ENCODE data around the gene TRPM4. TPM values are rescaled to one million over a fixed set of nuclear protein-coding genes. Genes with fewer than 3 reads are reported as not detected.
"Not testable (repeated sequence)": the region's sequence is repeated elsewhere in the genome, so short reads cannot be mapped to it uniquely, and the experiment has no call there.

Gene TRPM4
- total and polyA plus RNA-seq, 10 donors: 3.3 to 28.7 (median 11.9) TPM

GRCh38 chr19:49141352-49141751 lies 16.2 kb upstream of the TRPM4 start:
- 70 to 84% (median 75%) methylated on average over 6 of the region's 6 CpGs for WGBS, 5 donors
- no peaks in the 10 kb centered on the region for H3K9me3 ChIP-seq
- H3K4me1 ChIP-seq: peaks cover 0 to 35% (median 17%) of the 10 kb centered on the region in 6 donors
- H3K27me3 ChIP-seq (replicated peaks in 1 of 7): peaks cover 0 to 54% (median 17%) of the 10 kb centered on the region in 7 donors
- TF ChIP-seq POLR2AphosphoS5 (IDR thresholded peaks at IDR 0.05) (no peak), CTCF (IDR thresholded peaks at IDR 0.05 in 8 of 11, conservative IDR thresholded peaks at IDR 0.05 in 3 of 11) (no peak)
- no peak for DNase-seq
- no peak overlapping the region for H3K4me3 ChIP-seq
- intact Hi-C loops (cut with DNase I; ENCODE audit: low total_unique reads): loop anchor here (10.0 kb wide), 1 partner anchor 47 kb away; no protein-coding TSS in a partner anchor
- H3K27ac ChIP-seq: no peak overlapping the region
- no peaks in the 10 kb centered on the region for H3K36me3 ChIP-seq

- no peak overlapping the region for H3K27ac ChIP-seq
- DNase-seq: peak; percentile 88
- no peaks in the 10 kb centered on the region for H3K9me3 ChIP-seq
- intact Hi-C loops (cut with DNase I; ENCODE audit: low total_unique reads): loop anchor here (10.0 kb wide), 1 partner anchor 48 kb away; no protein-coding TSS in a partner anchor
- 4 to 7% (median 5%) methylated on average over 21 of the region's 21 CpGs for WGBS, 5 donors
- H3K36me3 ChIP-seq: no peaks in the 10 kb centered on the region
- peaks cover 0 to 28% (median 18%) of the 10 kb centered on the region in 6 donors for H3K4me1 ChIP-seq
- H3K4me3 ChIP-seq: peak overlapping the region in 7 of 8 donors; percentile 16 to 63 (median 22)
- H3K27me3 ChIP-seq (replicated peaks in 1 of 7): peaks cover 0 to 60% (median 17%) of the 10 kb centered on the region in 7 donors
- TF ChIP-seq POLR2AphosphoS5 (IDR thresholded peaks at IDR 0.05) (peak in 2 of 3 donors; percentile 53 to 56), CTCF (IDR thresholded peaks at IDR 0.05 in 8 of 11, conservative IDR thresholded peaks at IDR 0.05 in 3 of 11) (no peak), POLR2A (IDR thresholded peaks at IDR 0.05) (no peak)
These were observed 14.7 kb upstream of the TRPM4 start for GRCh38 chr19:49142866-49143335.

- Histone ChIP-seq H3K36me3 (no peaks in the 10 kb centered on the region), H3K4me1 (peaks cover 16 to 56% (median 44%) of the 10 kb centered on the region in 6 donors), H3K9me3 (no peaks in the 10 kb centered on the region), H3K4me3 (peak overlapping the region in 2 of 8 donors; percentile 8 to 49), H3K27me3 (replicated peaks in 1 of 7) (peaks cover 0 to 89% (median 34%) of the 10 kb centered on the region in 7 donors), H3K27ac (no peak overlapping the region)
- WGBS, 5 donors: 8 to 14% (median 8%) methylated on average over 20 to 30 of the region's 30 CpGs
- peak; percentile 93 for DNase-seq
- intact Hi-C loops (cut with DNase I; ENCODE audit: low total_unique reads): loop anchor here (10.0 kb wide), 1 partner anchor 51 kb away; no protein-coding TSS in a partner anchor
- TF ChIP-seq POLR2A (IDR thresholded peaks at IDR 0.05) (no peak), POLR2AphosphoS5 (IDR thresholded peaks at IDR 0.05) (peak in 2 of 3 donors; percentile 21 to 32), CTCF (IDR thresholded peaks at IDR 0.05 in 8 of 11, conservative IDR thresholded peaks at IDR 0.05 in 3 of 11) (peak; percentile 67 to 94 (median 85))
These were observed 11.8 kb upstream of the TRPM4 start for GRCh38 chr19:49145573-49146407.

- not testable (repeated sequence) for H3K9me3 ChIP-seq, H3K36me3 ChIP-seq, H3K27ac ChIP-seq, DNase-seq
- H3K4me3 ChIP-seq: peak overlapping the region in 1 of 8 donors; percentile 49
- peaks cover 16 to 62% (median 50%) of the 10 kb centered on the region in 6 donors for H3K4me1 ChIP-seq
- H3K27me3 ChIP-seq (replicated peaks in 1 of 7): peaks cover 0 to 95% (median 34%) of the 10 kb centered on the region in 7 donors
- 45 to 58% (median 53%) methylated on average over 4 to 7 of the region's 7 CpGs for WGBS, 5 donors
- intact Hi-C loops (cut with DNase I; ENCODE audit: low total_unique reads): loop anchor here (10.0 kb wide), 1 partner anchor 52 kb away; no protein-coding TSS in a partner anchor
These were observed 11.2 kb upstream of the TRPM4 start for GRCh38 chr19:49146408-49146770.
